Effector memory CD4-positive, alpha-beta T cell (primary cell): ENCODE measurements around the gene OPRL1.
"Not testable (repeated sequence)": the region's sequence is repeated elsewhere in the genome, so short reads cannot be mapped to it uniquely, and the experiment has no call there.

Experiments
- DNase-seq, 3 donors: peaks; one replicate each; pipeline ENCODE4 v3.0.0-alpha.2; 2020
- H3K27ac ChIP-seq: 2 replicates; pipeline ENCODE4 v1.7.0; 2013; ENCODE audit warnings: mild to moderate bottlenecking, low read length, moderate library complexity; ENCODE audit not compliant: insufficient read depth, poor library complexity, severe bottlenecking
- H3K27me3 ChIP-seq: replicated peaks from 2 replicates; pipeline ENCODE4 v1.7.0; 2013; ENCODE audit warnings: mild to moderate bottlenecking, low read length; ENCODE audit not compliant: insufficient read depth, control insufficient read depth, poor library complexity, severe bottlenecking
- H3K36me3 ChIP-seq: 2 replicates; pipeline ENCODE4 v1.7.0; 2013; ENCODE audit warnings: mild to moderate bottlenecking, low read length, moderate library complexity; ENCODE audit not compliant: control insufficient read depth, insufficient read depth
- H3K4me1 ChIP-seq: 2 replicates; pipeline ENCODE4 v1.7.0; 2013; ENCODE audit warnings: low read length, mild to moderate bottlenecking; ENCODE audit not compliant: control insufficient read depth, insufficient read depth, poor library complexity, severe bottlenecking
- H3K4me3 ChIP-seq: 2 replicates; pipeline ENCODE4 v1.7.0; 2013; ENCODE audit warnings: low read length, low read depth, mild to moderate bottlenecking; ENCODE audit not compliant: insufficient read depth, poor library complexity, severe bottlenecking
- H3K9me3 ChIP-seq: 2 replicates; pipeline ENCODE4 v1.7.0; 2013; ENCODE audit warnings: mild to moderate bottlenecking, low read length, moderate library complexity; ENCODE audit not compliant: control insufficient read depth

The OPRL1 gene

DNA sequence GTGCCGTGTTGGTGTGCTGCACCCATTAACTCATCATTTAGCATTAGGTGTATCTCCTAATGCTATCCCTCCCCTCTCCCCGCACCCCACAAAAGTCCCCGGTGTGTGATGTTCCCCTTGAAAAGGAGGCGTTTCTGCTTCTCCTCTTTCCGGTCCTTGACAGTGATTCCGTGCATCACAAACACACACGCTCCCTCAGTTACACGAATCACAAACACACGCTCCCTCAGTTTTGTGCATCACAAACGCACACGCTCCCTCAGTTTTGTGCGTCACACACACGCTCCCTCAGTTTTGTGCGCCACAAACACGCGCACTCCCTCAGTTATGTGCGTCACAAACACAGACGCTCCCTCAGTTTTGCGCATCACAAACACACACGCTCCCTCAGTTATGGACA, 54.9 kb downstream of the OPRL1 start:
- H3K4me3 ChIP-seq, H3K9me3 ChIP-seq, H3K4me1 ChIP-seq, H3K27ac ChIP-seq, H3K27me3 ChIP-seq, DNase-seq, H3K36me3 ChIP-seq: not testable (repeated sequence)

DNA sequence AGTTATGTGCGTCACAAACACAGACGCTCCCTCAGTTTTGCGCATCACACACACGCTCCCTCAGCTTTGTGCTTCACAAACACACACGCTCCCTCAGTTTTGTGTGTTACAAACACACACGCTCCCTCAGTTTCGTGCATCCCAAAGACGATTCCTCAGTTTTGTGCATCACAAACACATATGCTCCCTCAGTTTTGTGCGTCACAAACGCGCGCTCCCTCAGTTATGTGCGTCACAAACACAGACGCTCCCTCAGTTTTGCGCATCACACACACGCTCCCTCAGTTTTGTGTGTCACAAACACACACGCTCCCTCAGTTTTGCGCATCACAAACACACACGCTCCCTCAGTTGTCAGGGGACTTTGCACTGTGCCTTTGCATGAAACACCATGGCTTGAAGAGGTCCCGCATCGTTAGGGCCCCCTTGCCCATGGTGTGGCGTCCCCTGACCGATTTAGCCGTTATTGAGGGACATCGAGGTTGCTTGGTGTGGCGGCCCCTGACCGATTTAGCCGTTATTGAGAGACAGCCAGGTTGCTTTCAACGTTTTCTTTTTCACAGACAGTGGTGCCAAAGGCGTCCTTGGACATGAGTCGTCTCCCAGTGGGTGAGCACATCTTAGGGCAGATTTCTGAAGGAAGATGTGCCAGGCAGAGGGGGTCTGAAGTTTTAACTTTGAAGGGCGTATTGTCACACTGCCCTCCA, 56.3 kb downstream of the OPRL1 start:
- Histone ChIP-seq H3K9me3 (no peaks in the 10 kb centered on the region), H3K27ac (no peak overlapping the region), H3K27me3 (no peaks in the 10 kb centered on the region), H3K36me3 (no peaks in the 10 kb centered on the region), H3K4me3 (no peak overlapping the region), H3K4me1 (no peaks in the 10 kb centered on the region)
- no peak for DNase-seq

DNA sequence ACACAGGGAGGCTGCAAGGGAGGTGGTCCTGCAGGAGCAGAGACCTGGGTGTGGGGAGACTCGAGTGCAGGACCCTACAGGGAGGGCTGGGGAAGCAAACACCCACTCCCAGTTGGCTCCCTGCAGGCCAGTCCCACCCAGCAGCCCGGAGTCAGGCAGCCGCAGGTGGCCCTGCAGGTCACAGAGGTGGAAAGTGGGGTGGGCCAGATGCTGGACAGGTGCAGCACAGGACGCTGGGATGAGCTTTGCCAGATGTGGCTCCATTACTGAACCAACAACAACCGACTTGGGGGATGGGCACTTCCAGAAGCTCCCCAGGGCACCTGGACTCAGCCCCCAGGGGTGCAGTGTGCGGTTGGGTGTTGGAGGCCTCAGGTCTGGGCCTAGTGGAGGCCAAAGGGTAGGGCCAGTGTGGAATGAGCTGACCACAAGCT, 57.7 kb downstream of the OPRL1 start:
- Histone ChIP-seq H3K4me1 (no peaks in the 10 kb centered on the region), H3K36me3 (no peaks in the 10 kb centered on the region), H3K27me3 (no peaks in the 10 kb centered on the region), H3K9me3 (no peaks in the 10 kb centered on the region), H3K4me3 (no peak overlapping the region), H3K27ac (no peak overlapping the region)
- DNase-seq: no peak

DNA sequence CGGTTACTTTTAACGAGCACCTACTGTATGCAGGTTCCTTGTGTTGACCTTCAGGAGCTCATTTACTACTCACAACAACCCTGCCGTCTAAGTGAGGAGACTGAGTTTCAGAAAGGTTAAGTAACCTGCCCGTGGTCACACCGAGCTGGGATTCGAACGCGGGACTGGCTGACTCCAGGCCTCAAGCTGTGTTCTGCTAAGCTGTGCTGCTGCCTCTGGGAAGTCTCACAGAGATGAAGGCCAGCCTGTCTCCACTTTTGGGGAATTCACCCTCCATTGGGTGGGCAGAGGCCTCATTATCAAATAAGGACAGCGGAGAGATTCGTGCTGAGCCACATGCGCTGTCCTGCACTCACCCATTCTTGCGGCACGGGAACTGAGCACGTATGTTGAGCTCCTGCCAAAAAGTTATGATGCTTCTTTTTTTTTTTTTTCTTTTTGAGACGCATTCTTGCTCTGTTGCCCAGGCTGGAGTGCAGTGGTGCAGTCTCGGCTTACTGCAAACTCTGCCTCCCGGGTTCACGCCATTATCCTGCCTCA, 58.5 kb downstream of the OPRL1 start:
- Histone ChIP-seq H3K27me3 (no peaks in the 10 kb centered on the region), H3K27ac (no peak overlapping the region), H3K4me3 (no peak overlapping the region), H3K4me1 (no peaks in the 10 kb centered on the region), H3K36me3 (no peaks in the 10 kb centered on the region), H3K9me3 (no peaks in the 10 kb centered on the region)
- no peak for DNase-seq

DNA sequence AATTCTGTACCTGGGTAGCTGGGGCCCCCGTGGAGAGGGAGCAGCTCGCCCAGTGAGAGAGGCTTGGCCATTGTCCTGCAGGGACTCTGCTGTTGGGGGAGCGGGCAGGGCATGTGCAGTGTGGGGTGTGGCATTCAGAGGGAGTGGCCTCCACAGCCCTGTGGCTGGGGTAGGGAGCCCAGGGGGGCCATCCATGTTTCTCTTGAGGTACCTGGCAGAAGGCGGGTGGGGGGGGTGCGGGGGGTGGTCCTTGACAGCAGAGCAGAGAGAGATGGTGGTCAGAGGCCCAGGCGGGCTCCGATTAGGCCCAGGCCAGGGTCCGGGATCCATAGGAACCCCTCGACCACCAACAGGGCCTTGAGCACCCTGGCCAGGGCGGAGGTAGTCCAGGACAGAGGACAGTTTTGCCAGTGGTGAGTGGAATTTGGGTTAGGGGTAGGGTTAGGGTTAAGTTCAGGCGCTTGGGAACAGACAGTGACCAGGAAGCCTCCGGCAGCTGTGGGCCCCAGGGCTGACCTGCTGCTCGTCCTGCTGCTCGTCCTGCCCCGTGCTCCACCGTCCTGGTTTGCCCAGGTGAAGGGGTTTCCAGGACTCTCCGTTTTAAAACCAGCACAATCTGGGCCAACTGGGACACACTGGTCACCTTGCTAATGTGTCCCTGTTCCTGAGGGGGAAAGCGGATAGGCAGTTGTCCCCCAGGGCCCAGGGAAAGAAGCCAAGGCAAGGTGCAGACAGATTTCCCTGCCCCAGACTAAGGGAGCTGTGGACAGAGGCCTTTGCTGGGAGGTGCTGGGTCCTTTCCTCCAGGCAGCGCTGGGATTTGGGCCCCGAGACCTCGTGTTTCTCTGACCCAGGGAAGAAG, 59.5 kb downstream of the OPRL1 start:
- Histone ChIP-seq H3K4me3 (no peak overlapping the region), H3K27me3 (no peaks in the 10 kb centered on the region), H3K4me1 (no peaks in the 10 kb centered on the region), H3K9me3 (no peaks in the 10 kb centered on the region), H3K36me3 (no peaks in the 10 kb centered on the region), H3K27ac (no peak overlapping the region)
- DNase-seq: no peak

DNA sequence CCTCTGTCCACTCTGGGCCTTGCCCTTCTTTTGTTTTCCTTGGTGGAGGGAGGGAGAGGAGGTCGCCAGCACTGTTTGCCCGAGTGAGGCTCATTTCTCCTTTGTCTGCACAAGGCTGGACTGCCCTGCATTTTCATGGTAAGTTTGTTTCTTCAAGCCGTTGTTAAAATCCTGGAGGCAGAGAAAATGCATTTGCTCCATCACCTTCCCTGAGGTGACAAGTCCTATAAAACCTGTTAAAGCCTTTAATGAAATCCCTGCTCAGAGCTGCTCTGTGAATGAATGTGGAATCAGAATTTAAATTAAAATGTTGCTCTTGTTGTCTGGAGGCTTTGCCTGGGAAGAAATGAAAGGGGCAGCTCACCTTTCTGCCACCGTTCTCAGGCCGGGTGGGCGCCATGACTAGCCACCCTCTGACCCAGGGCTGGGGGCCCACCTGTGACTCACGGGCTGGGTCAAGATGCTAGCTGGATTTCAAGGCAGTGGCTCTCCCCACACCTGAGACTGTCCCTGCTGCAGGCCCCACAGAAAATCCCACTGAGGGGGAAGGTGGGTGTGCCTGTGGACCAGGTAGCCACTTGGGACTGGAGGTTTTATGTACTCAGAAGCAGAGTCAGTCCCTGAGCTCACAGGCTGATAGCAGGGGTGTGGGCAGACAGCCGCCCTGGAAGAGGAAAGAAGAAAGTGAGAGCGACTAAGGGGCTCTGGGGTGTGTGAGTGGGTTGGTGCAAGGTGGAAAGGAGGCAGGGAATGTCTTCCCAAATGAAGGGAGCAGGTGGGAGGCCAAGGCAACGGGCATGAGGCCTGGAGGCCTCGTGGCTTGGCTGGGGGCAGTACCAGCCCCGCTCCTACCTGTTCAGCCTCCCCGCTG, 60.4 kb downstream of the OPRL1 start:
- DNase-seq: no peak
- H3K4me3 ChIP-seq: no peak overlapping the region
- H3K36me3 ChIP-seq: no peaks in the 10 kb centered on the region
- H3K9me3 ChIP-seq: peaks cover 3% of the 10 kb centered on the region
- no peaks in the 10 kb centered on the region for H3K27me3 ChIP-seq
- H3K4me1 ChIP-seq: no peaks in the 10 kb centered on the region
- no peak overlapping the region for H3K27ac ChIP-seq

DNA sequence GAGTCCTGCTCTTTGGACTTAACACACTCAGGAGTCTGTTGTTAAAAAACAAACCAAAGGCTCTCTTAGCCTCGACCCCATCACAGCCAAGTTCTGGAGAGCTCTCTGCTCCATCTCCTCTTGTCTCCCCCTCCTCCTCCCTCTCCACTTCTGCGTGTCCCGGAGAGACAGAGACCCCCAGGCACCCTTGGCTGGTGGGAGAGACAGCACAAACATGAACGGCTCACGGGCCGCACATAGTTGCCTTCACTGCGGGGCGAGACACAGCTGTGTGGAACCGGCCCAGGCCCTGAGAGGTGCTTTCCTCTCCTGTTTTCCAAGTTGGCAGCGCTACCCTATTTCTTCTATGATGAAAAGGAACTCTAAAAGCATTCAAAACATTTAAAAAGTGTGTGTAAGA, 61.1 kb downstream of the OPRL1 start:
- H3K9me3 ChIP-seq: peaks cover 4% of the 10 kb centered on the region
- no peaks in the 10 kb centered on the region for H3K27me3 ChIP-seq
- DNase-seq: no peak
- H3K4me3 ChIP-seq: no peak overlapping the region
- H3K27ac ChIP-seq: no peak overlapping the region
- H3K36me3 ChIP-seq: no peaks in the 10 kb centered on the region
- no peaks in the 10 kb centered on the region for H3K4me1 ChIP-seq

DNA sequence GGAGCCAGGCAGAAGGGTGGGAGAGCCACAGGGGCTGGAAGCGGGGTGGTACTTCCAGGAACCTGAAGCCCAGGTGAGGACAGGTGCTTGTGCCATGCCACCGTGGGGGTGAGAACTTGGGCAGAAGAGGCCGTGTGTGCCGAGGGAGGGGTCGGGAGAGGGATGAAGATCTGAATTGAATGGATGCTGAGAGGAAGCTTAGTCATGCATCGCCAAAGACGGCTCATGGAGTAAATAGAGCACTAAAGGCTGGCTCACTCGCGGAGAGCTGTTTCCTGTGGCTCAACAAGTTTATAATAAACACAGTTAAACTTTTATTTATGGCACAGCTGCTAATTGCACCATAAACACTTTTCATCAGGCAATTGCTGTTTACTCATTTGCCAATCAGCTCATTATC, 62.7 kb downstream of the OPRL1 start:
- Histone ChIP-seq H3K27ac (no peak overlapping the region), H3K4me1 (no peaks in the 10 kb centered on the region), H3K27me3 (no peaks in the 10 kb centered on the region), H3K9me3 (peaks cover 4% of the 10 kb centered on the region), H3K36me3 (no peaks in the 10 kb centered on the region), H3K4me3 (no peak overlapping the region)
- DNase-seq: no peak

DNA sequence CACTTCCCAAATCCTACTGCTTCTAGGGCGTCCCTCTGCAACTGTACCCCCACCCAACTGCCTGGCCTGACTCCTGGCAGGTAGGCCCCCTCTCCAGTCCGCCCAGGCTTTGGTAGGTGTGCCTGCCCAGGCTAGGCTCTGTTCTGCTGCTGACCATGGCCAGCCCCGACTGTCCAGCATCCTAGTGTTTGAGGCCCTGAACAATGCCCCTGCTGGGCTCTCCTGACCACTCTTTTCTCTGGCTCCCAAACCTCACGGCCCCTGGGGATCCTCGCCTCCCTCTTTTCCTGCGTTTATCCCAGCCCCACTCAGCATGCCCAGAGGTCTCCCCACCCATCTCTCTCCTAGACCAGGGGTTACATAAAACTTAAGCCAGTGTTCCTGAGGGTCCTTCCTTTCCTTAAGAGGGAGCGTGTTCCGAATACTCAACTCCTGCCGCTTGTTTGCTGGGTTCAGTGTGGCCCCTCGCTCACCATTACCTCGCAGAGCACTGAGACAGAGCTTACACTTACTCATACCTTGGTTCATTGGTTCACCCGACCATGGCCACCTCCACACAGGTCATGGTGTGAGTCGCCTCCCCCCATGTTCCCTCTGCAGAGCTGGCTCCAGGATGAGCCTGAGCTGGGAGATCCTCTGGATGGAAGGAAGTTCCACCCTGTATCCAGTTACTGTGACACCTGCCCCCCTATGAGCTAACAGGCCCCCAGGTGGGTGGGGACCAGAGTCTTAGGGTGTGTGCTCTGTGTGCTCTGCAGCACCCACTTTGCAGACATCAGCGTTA, 63.3 kb downstream of the OPRL1 start:
- no peak for DNase-seq
- Histone ChIP-seq H3K27me3 (no peaks in the 10 kb centered on the region), H3K36me3 (no peaks in the 10 kb centered on the region), H3K4me1 (no peaks in the 10 kb centered on the region), H3K9me3 (peaks cover 4% of the 10 kb centered on the region), H3K27ac (no peak overlapping the region), H3K4me3 (no peak overlapping the region)
